ENCODE results near the gene KIF6. TPM values are rescaled to one million over a fixed set of nuclear protein-coding genes. Genes with fewer than 3 reads are reported as not detected.

KIF6 gene
- polyA plus RNA-seq, 4 donors = 0.18 to 1.2 TPM; not detected in 2

- FAIRE-seq = no peak
- H3K27ac ChIP-seq (ENCODE audit: low read depth in 1 of 3, low read length in 2 of 3) = no peak overlapping the region
Observed at GRCh38 chr6:39298061-39298460, 427.1 kb downstream of the KIF6 start.

DNA sequence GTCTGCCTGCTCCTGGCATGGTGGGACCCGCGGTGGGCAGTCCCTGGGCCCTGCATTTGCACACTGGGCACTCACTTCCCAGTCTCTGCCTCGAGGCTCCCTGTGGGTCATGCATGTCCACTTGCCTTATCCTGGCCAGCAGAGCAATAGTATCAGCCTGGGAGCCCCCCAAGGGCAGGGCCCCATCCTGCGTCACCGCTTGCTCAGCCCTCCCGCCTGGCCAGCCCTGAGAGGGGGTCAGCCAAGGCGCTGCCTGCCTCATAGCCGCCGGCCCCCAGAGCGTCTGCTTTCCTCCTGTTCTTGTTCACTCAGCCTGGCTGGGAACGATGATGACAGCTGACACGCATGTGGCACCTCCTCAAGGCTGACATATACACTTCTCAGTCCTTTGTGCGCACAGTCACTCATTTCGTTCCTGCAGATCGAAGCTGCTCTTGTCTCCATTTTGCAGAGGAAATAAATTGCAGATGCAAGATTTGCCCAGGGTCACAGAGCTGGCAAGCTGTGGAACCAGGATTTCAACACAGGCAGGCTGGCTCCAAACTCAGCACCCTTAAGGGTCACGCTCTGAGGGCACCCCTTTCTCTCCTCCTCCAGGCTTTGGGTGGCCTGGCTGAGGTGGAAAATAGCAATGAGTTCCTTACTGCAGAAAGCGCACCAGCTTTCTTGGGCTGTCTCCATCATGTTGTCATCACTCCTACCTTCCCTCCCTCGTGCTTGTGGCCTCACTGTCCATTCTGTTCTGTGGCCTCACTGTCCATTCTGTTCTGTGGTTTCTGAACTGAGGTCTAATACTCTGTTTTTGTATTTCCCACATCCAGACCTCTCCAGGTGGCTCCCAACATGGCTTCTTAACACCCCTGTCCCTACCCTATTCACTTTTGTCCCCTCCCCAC, 428.2 kb downstream of the KIF6 start:
- no peak for DNase-seq
- no peaks in the 10 kb centered on the region for H3K9me3 ChIP-seq (ENCODE audit: control insufficient read depth in 2 of 2, insufficient read depth in 1 of 2, low read depth in 1 of 2, low read length in 1 of 2)
- 71 to 86% (median 82%) methylated on average over 18 of the region's 18 CpGs for WGBS, 3 donors

More at GRCh38 chr6:39298061-39298460, 427.1 kb downstream of the KIF6 start:
- H3K36me3 ChIP-seq (ENCODE audit: control insufficient read depth in 3 of 3, insufficient read depth in 2 of 3, low read depth in 1 of 3, low read length in 3 of 3) = no peaks in the 10 kb centered on the region
- H3K4me1 ChIP-seq (ENCODE audit: control insufficient read depth in 3 of 3, insufficient read depth in 2 of 3, low read depth in 1 of 3, low read length in 2 of 3) = peaks cover 0 to 15% (median 6%) of the 10 kb centered on the region in 3 donors
- DNase-seq = peak; percentile 18 to 45
- no peak overlapping the region for H3K4me3 ChIP-seq (ENCODE audit: low read depth in 1 of 3, low read length in 3 of 3)
- 30 to 60% (median 43%) methylated on average over 10 of the region's 10 CpGs for whole genome bisulfite sequencing, 3 donors
- H3K27me3 ChIP-seq (ENCODE audit: control insufficient read depth in 3 of 3, insufficient read depth in 3 of 3, low read length in 3 of 3) = no peaks in the 10 kb centered on the region
- no peaks in the 10 kb centered on the region for H3K9me3 ChIP-seq (ENCODE audit: control insufficient read depth in 2 of 2, insufficient read depth in 1 of 2, low read depth in 1 of 2, low read length in 1 of 2)

GRCh38 chr6:39295611-39296011, 429.6 kb downstream of the KIF6 start:
- H3K27ac ChIP-seq (ENCODE audit: low read depth in 1 of 3, low read length in 2 of 3) = no peak overlapping the region
- H3K36me3 ChIP-seq (ENCODE audit: control insufficient read depth in 3 of 3, insufficient read depth in 2 of 3, low read depth in 1 of 3, low read length in 3 of 3) = no peaks in the 10 kb centered on the region
- no peaks in the 10 kb centered on the region for H3K9me3 ChIP-seq (ENCODE audit: control insufficient read depth in 2 of 2, insufficient read depth in 1 of 2, low read depth in 1 of 2, low read length in 1 of 2)
- no peaks in the 10 kb centered on the region for H3K27me3 ChIP-seq (ENCODE audit: control insufficient read depth in 3 of 3, insufficient read depth in 3 of 3, low read length in 3 of 3)
- 52 to 54% (median 53%) methylated on average over 4 to 5 of the region's 5 CpGs for WGBS, 3 donors
- H3K4me1 ChIP-seq (ENCODE audit: control insufficient read depth in 3 of 3, insufficient read depth in 2 of 3, low read depth in 1 of 3, low read length in 2 of 3) = peaks cover 0 to 9% (median 3%) of the 10 kb centered on the region in 3 donors
- DNase-seq (peak; percentile 21 to 35), FAIRE-seq (no peak)
- no peak overlapping the region for H3K4me3 ChIP-seq (ENCODE audit: low read depth in 1 of 3, low read length in 3 of 3)

More for the DNA sequence above, 428.2 kb downstream of the KIF6 start:
- no peaks in the 10 kb centered on the region for H3K36me3 ChIP-seq (ENCODE audit: control insufficient read depth in 3 of 3, insufficient read depth in 2 of 3, low read depth in 1 of 3, low read length in 3 of 3)
- no peak overlapping the region for H3K27ac ChIP-seq (ENCODE audit: low read depth in 1 of 3, low read length in 2 of 3)
- no peak for FAIRE-seq
- peaks cover 0 to 9% (median 3%) of the 10 kb centered on the region in 3 donors for H3K4me1 ChIP-seq (ENCODE audit: control insufficient read depth in 3 of 3, insufficient read depth in 2 of 3, low read depth in 1 of 3, low read length in 2 of 3)
- no peaks in the 10 kb centered on the region for H3K27me3 ChIP-seq (ENCODE audit: control insufficient read depth in 3 of 3, insufficient read depth in 3 of 3, low read length in 3 of 3)
- H3K4me3 ChIP-seq (ENCODE audit: low read depth in 1 of 3, low read length in 3 of 3) = no peak overlapping the region

GRCh38 chr6:39294899-39295298, 430.3 kb downstream of the KIF6 start:
- FAIRE-seq (no peak), DNase-seq (no peak)
- Histone ChIP-seq H3K9me3 (ENCODE audit: control insufficient read depth in 2 of 2, insufficient read depth in 1 of 2, low read depth in 1 of 2, low read length in 1 of 2) (no peaks in the 10 kb centered on the region), H3K27me3 (ENCODE audit: control insufficient read depth in 3 of 3, insufficient read depth in 3 of 3, low read length in 3 of 3) (no peaks in the 10 kb centered on the region), H3K36me3 (ENCODE audit: control insufficient read depth in 3 of 3, insufficient read depth in 2 of 3, low read depth in 1 of 3, low read length in 3 of 3) (no peaks in the 10 kb centered on the region), H3K4me3 (ENCODE audit: low read depth in 1 of 3, low read length in 3 of 3) (no peak overlapping the region), H3K27ac (ENCODE audit: low read depth in 1 of 3, low read length in 2 of 3) (no peak overlapping the region), H3K4me1 (ENCODE audit: control insufficient read depth in 3 of 3, insufficient read depth in 2 of 3, low read depth in 1 of 3, low read length in 2 of 3) (peaks cover 0 to 9% (median 3%) of the 10 kb centered on the region in 3 donors)
- 33 to 56% (median 50%) methylated on average over 1 of the region's 1 CpG for WGBS, 3 donors

DNA sequence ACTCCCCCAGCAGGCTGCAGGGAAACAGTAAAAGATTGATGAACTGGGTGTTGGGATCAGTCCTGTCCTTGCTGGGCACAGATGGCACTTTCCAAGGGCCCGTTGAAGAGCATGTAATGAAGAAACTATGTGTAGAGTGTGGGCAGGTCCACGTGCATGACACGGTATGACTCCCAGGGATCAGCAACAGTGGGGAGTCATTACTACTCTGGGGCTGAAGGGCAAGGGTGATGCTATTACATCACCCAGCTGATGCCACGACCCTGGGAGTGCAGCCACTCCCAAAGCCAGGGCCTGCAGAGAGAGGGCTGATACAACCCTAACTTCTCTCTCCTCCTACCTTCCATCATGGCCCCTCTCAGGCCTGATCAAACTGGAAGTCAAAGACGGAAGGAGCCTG, 431.1 kb downstream of the KIF6 start:
- 28 to 54% (median 49%) methylated on average over 5 of the region's 5 CpGs for WGBS, 3 donors
- FAIRE-seq = no peak

GRCh38 chr6:39292637-39293036, 432.6 kb downstream of the KIF6 start:
- DNase-seq (no peak), FAIRE-seq (no peak)
- peaks cover 0 to 6% of the 10 kb centered on the region in 2 donors for H3K9me3 ChIP-seq (ENCODE audit: control insufficient read depth in 2 of 2, insufficient read depth in 1 of 2, low read depth in 1 of 2, low read length in 1 of 2)
- H3K4me3 ChIP-seq (ENCODE audit: low read depth in 1 of 3, low read length in 3 of 3) = no peak overlapping the region
- H3K4me1 ChIP-seq (ENCODE audit: control insufficient read depth in 3 of 3, insufficient read depth in 2 of 3, low read depth in 1 of 3, low read length in 2 of 3) = peaks cover 0 to 3% (median 2%) of the 10 kb centered on the region in 3 donors
- H3K27me3 ChIP-seq (ENCODE audit: control insufficient read depth in 3 of 3, insufficient read depth in 3 of 3, low read length in 3 of 3) = peaks cover 0 to 5% (median 0%) of the 10 kb centered on the region in 3 donors
- no peaks in the 10 kb centered on the region for H3K36me3 ChIP-seq (ENCODE audit: control insufficient read depth in 3 of 3, insufficient read depth in 2 of 3, low read depth in 1 of 3, low read length in 3 of 3)
- H3K27ac ChIP-seq (ENCODE audit: low read depth in 1 of 3, low read length in 2 of 3) = no peak overlapping the region
- 91 to 97% (median 93%) methylated on average over 6 of the region's 6 CpGs for WGBS, 3 donors

More for the DNA sequence above, 431.1 kb downstream of the KIF6 start:
- DNase-seq = peak in 1 of 2 donors; percentile 75
- peaks cover 0 to 5% of the 10 kb centered on the region in 2 donors for H3K9me3 ChIP-seq (ENCODE audit: control insufficient read depth in 2 of 2, insufficient read depth in 1 of 2, low read depth in 1 of 2, low read length in 1 of 2)
- peaks cover 0 to 9% (median 3%) of the 10 kb centered on the region in 3 donors for H3K4me1 ChIP-seq (ENCODE audit: control insufficient read depth in 3 of 3, insufficient read depth in 2 of 3, low read depth in 1 of 3, low read length in 2 of 3)
- no peaks in the 10 kb centered on the region for H3K36me3 ChIP-seq (ENCODE audit: control insufficient read depth in 3 of 3, insufficient read depth in 2 of 3, low read depth in 1 of 3, low read length in 3 of 3)
- no peak overlapping the region for H3K4me3 ChIP-seq (ENCODE audit: low read depth in 1 of 3, low read length in 3 of 3)
- no peaks in the 10 kb centered on the region for H3K27me3 ChIP-seq (ENCODE audit: control insufficient read depth in 3 of 3, insufficient read depth in 3 of 3, low read length in 3 of 3)
- H3K27ac ChIP-seq (ENCODE audit: low read depth in 1 of 3, low read length in 2 of 3) = no peak overlapping the region

GRCh38 chr6:39289490-39289889, 435.7 kb downstream of the KIF6 start:
- no peaks in the 10 kb centered on the region for H3K36me3 ChIP-seq (ENCODE audit: control insufficient read depth in 3 of 3, insufficient read depth in 2 of 3, low read depth in 1 of 3, low read length in 3 of 3)
- 39 to 68% (median 50%) methylated on average over 2 of the region's 2 CpGs for WGBS, 3 donors
- FAIRE-seq = no peak

DNA sequence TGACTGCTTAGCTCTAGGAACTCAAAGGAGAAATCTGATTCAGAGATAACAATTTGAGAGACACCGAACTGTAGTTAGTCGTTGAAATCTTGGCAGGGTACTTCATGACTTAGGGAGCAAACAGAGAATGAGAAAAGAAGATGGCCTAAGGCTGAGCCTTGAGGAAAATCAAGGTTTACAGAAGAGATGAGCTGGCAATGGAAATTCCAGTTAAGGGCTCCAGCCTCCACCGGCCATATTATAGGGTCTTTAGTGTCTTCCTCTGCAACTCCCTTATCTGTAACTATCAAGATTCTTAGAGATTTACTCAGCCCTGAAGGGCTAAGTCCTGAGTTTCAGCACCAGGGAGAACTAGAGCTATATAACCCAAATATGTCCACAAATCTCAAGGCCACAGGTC, 437.6 kb downstream of the KIF6 start:
- H3K4me3 ChIP-seq (ENCODE audit: low read depth in 1 of 3, low read length in 3 of 3) = no peak overlapping the region
- H3K36me3 ChIP-seq (ENCODE audit: control insufficient read depth in 3 of 3, insufficient read depth in 2 of 3, low read depth in 1 of 3, low read length in 3 of 3) = no peaks in the 10 kb centered on the region
- peaks cover 0 to 6% of the 10 kb centered on the region in 2 donors for H3K9me3 ChIP-seq (ENCODE audit: control insufficient read depth in 2 of 2, insufficient read depth in 1 of 2, low read depth in 1 of 2, low read length in 1 of 2)
- no peak overlapping the region for H3K27ac ChIP-seq (ENCODE audit: low read depth in 1 of 3, low read length in 2 of 3)
- FAIRE-seq (no peak), DNase-seq (no peak)
- 91 to 93% (median 92%) methylated on average over 3 of the region's 3 CpGs for WGBS, 3 donors
- peaks cover 0 to 18% (median 0%) of the 10 kb centered on the region in 3 donors for H3K27me3 ChIP-seq (ENCODE audit: control insufficient read depth in 3 of 3, insufficient read depth in 3 of 3, low read length in 3 of 3)
- H3K4me1 ChIP-seq (ENCODE audit: control insufficient read depth in 3 of 3, insufficient read depth in 2 of 3, low read depth in 1 of 3, low read length in 2 of 3) = no peaks in the 10 kb centered on the region

More at GRCh38 chr6:39289490-39289889, 435.7 kb downstream of the KIF6 start:
- Histone ChIP-seq H3K4me1 (ENCODE audit: control insufficient read depth in 3 of 3, insufficient read depth in 2 of 3, low read depth in 1 of 3, low read length in 2 of 3) (no peaks in the 10 kb centered on the region), H3K27me3 (ENCODE audit: control insufficient read depth in 3 of 3, insufficient read depth in 3 of 3, low read length in 3 of 3) (peaks cover 0 to 13% (median 0%) of the 10 kb centered on the region in 3 donors), H3K9me3 (ENCODE audit: control insufficient read depth in 2 of 2, insufficient read depth in 1 of 2, low read depth in 1 of 2, low read length in 1 of 2) (peaks cover 0 to 6% of the 10 kb centered on the region in 2 donors), H3K4me3 (ENCODE audit: low read depth in 1 of 3, low read length in 3 of 3) (no peak overlapping the region), H3K27ac (ENCODE audit: low read depth in 1 of 3, low read length in 2 of 3) (no peak overlapping the region)
- peak; percentile 38 to 72 for DNase-seq

All from small intestine (tissue), 7 donors.